A673 (cell line): ENCODE measurements around the gene CDYL2. TPM values are rescaled to one million over a fixed set of nuclear protein-coding genes. Genes with fewer than 3 reads are reported as not detected.
"Not testable (repeated sequence)": the region's sequence is repeated elsewhere in the genome, so short reads cannot be mapped to it uniquely, and the experiment has no call there.

Experiments
- BruUV-seq: library from RNA; stranded (reverse); fragments of 400-500 nt; replicated peaks from 2 replicates; lab custom pipeline; 2021; lab: Mats Ljungman, UMichigan
- CTCF ChIA-PET: fragments of 300-600 bp; sonication (Branson Sonifier 250); formaldehyde crosslinking; loops from one replicate; lab custom pipeline; 2022; ENCODE audit warnings: antibody characterized with exemption; lab: Charles Lee
- POLR2A ChIA-PET: fragments of 300-600 bp; sonication (Branson Sonifier 250); formaldehyde crosslinking; loops from one replicate; lab custom pipeline; 2022; ENCODE audit warnings: antibody characterized with exemption; ENCODE audit not compliant: low non-redundant PET; lab: Charles Lee
- DNase-seq: peaks from one replicate; pipeline ENCODE4 v3.0.0-alpha.2; 2015; ENCODE audit warnings: low spot score
- H3K27ac ChIP-seq: fragments of 200-600 bp; sonication (generic); 2 replicates; pipeline ENCODE4 v1.5.1; 2016; ENCODE audit warnings: mixed run types, low read depth, mild to moderate bottlenecking, mixed read lengths, antibody characterized with exemption, low read length; ENCODE audit not compliant: poor library complexity, severe bottlenecking
- H3K27me3 ChIP-seq: fragments of 200-600 bp; sonication (generic); replicated peaks from 2 replicates; pipeline ENCODE4 v1.6.1; 2017; ENCODE audit warnings: mixed run types, low read depth, mild to moderate bottlenecking, mixed read lengths, antibody characterized with exemption, low read length; ENCODE audit not compliant: insufficient read depth, poor library complexity
- H3K36me3 ChIP-seq: fragments of 200-600 bp; sonication (generic); 2 replicates; pipeline ENCODE4 v1.6.1; 2016; ENCODE audit warnings: mixed run types, mild to moderate bottlenecking, mixed read lengths, antibody characterized with exemption, low read length; ENCODE audit not compliant: insufficient read depth, poor library complexity, severe bottlenecking
- H3K4me1 ChIP-seq: fragments of 200-600 bp; sonication (generic); 2 replicates; pipeline ENCODE4 v1.6.1; 2017; ENCODE audit warnings: mixed run types, mild to moderate bottlenecking, mixed read lengths, antibody characterized with exemption, low read length; ENCODE audit not compliant: insufficient read depth, poor library complexity, severe bottlenecking
- H3K4me3 ChIP-seq: fragments of 200-600 bp; sonication (generic); 2 replicates; pipeline ENCODE4 v1.5.1; 2016; ENCODE audit warnings: low read depth, mixed run types, mild to moderate bottlenecking, mixed read lengths, low read length; ENCODE audit not compliant: poor library complexity, severe bottlenecking
- H3K9me3 ChIP-seq: fragments of 200-600 bp; sonication (generic); 2 replicates; pipeline ENCODE4 v1.6.1; 2016; ENCODE audit warnings: mixed run types, low read depth, mild to moderate bottlenecking, mixed read lengths, antibody characterized with exemption, low read length; ENCODE audit not compliant: poor library complexity, severe bottlenecking
- CTCF ChIP-seq: fragments of 300-800, 200-600 bp; sonication (generic); conservative IDR thresholded peaks from 2 replicates; pipeline ENCODE4 v1.5.1; 2017; ENCODE audit warnings: low read depth, mild to moderate bottlenecking, antibody characterized with exemption, low read length, moderate library complexity, mixed read lengths
- EZH2 ChIP-seq: fragments of 200-600 bp; sonication (generic); IDR thresholded peaks from 2 replicates; pipeline ENCODE4 v1.6.1; 2017; ENCODE audit warnings: borderline replicate concordance, low read depth, mild to moderate bottlenecking, mixed read lengths, antibody characterized with exemption, low read length; ENCODE audit not compliant: poor library complexity, severe bottlenecking
- intact Hi-C: fragments of 100-400 bp; cut with micrococcal nuclease; formaldehyde crosslinking; loops from one replicate; pipeline ENCODE4 v1.10.0; 2022; ENCODE audit not compliant: unreplicated experiment
- total RNA-seq: library from RNA; stranded (reverse); gene quantifications from 2 replicates; pipeline ENCODE4 v1.2.3, GENCODE V29; 2021

Gene CDYL2
- total RNA-seq, 1 experiment from 2014 or later, result 0.64 TPM

DNA sequence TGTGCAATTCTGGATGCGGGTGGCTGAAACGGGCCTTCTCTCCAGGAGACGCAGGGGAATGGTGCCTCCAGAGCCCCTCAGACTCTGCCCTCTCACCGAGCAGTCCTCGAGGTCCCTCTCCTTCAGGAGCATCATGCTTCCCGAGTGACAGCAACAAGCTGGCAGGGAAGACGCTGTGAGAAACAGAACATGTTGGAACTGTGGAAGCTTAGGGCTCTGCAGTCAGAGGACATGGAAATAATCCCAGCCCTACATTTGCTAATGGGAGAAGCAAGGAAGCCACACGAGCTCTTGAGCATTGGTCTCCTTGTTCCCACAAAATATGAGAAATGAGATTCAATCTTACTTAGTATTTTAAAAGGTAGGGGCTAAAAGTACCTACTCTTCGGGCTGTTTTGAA is 148.6 kb downstream of the CDYL2 start:
- POLR2A ChIA-PET, result no interaction called here
- BruUV-seq, result no TSS peak
- H3K4me1 ChIP-seq, result no peaks in the 10 kb centered on the region

GRCh38 chr16:80654094-80654862 is 150.1 kb downstream of the CDYL2 start:
- H3K36me3 ChIP-seq, result no peaks in the 10 kb centered on the region
- H3K4me3 ChIP-seq, result no peak overlapping the region
- no peaks in the 10 kb centered on the region for H3K9me3 ChIP-seq
- H3K4me1 ChIP-seq, result no peaks in the 10 kb centered on the region
- H3K27ac ChIP-seq, result no peak overlapping the region
- no peak for DNase-seq
- POLR2A ChIA-PET, result no interaction called here
- BruUV-seq, result no TSS peak
- H3K27me3 ChIP-seq, result no peaks in the 10 kb centered on the region
- CTCF ChIA-PET, result no interaction called here
- intact Hi-C loops, result no loop called here
- no peak for TF ChIP-seq EZH2
- no peak for TF ChIP-seq CTCF

More for the DNA sequence above, 148.6 kb downstream of the CDYL2 start:
- Histone ChIP-seq H3K27ac (no peak overlapping the region), H3K9me3 (no peaks in the 10 kb centered on the region), H3K36me3 (no peaks in the 10 kb centered on the region), H3K27me3 (no peaks in the 10 kb centered on the region), H3K4me3 (no peak overlapping the region)
- no peak for TF ChIP-seq CTCF
- no peak for TF ChIP-seq EZH2
- CTCF ChIA-PET, result no interaction called here
- no peak for DNase-seq
- intact Hi-C loops, result no loop called here

DNA sequence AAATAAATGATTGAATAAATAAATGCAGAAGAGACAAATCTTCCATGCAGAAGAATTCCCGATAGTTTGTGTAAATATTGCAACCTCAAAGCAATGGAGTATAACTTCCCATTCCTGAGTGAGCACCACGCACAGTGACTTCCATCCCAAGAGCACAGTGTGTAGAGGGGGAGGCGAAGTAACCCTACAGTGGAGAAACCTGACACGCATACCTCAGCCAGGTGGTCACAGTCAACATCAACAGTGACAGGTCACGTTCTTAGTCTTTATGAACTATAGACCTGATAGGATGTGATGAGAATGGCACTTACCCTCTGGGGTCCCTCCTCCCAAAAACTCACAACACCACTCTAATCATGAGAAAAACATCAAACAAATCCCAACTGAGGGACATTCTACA is 152.0 kb downstream of the CDYL2 start:
- no peak for DNase-seq
- ChIA-PET CTCF (no interaction called here), POLR2A (no interaction called here)
- TF ChIP-seq CTCF, result no peak
- Histone ChIP-seq H3K36me3 (no peaks in the 10 kb centered on the region), H3K27ac (no peak overlapping the region), H3K27me3 (no peaks in the 10 kb centered on the region), H3K4me3 (no peak overlapping the region), H3K4me1 (no peaks in the 10 kb centered on the region), H3K9me3 (no peaks in the 10 kb centered on the region)
- intact Hi-C loops, result no loop called here
- BruUV-seq, result no TSS peak

- H3K27ac ChIP-seq, DNase-seq, CTCF ChIA-PET, H3K27me3 ChIP-seq, BruUV-seq, H3K4me3 ChIP-seq, H3K4me1 ChIP-seq, intact Hi-C loops, H3K9me3 ChIP-seq, H3K36me3 ChIP-seq: not testable (repeated sequence)
- POLR2A ChIA-PET, result interaction anchor here (0.7 kb wide), 2 partner anchors 95 to 973 kb away, joined by 3 read pairs; no protein-coding TSS in a partner anchor
These were observed 154.1 kb downstream of the CDYL2 start for GRCh38 chr16:80650281-80650680.
